GM18907 (cell line): ENCODE measurements around the gene MEN1.
"Not testable (repeated sequence)": the region's sequence is repeated elsewhere in the genome, so short reads cannot be mapped to it uniquely, and the experiment has no call there.

Experiments used
- ATAC-seq: cut with Tn5 transposase; IDR thresholded peaks from one replicate; pipeline ENCODE4 v1.9.1; 2021; ENCODE audit warnings: mild to moderate bottlenecking, moderate library complexity; ENCODE audit not compliant: unreplicated experiment

Gene MEN1

DNA sequence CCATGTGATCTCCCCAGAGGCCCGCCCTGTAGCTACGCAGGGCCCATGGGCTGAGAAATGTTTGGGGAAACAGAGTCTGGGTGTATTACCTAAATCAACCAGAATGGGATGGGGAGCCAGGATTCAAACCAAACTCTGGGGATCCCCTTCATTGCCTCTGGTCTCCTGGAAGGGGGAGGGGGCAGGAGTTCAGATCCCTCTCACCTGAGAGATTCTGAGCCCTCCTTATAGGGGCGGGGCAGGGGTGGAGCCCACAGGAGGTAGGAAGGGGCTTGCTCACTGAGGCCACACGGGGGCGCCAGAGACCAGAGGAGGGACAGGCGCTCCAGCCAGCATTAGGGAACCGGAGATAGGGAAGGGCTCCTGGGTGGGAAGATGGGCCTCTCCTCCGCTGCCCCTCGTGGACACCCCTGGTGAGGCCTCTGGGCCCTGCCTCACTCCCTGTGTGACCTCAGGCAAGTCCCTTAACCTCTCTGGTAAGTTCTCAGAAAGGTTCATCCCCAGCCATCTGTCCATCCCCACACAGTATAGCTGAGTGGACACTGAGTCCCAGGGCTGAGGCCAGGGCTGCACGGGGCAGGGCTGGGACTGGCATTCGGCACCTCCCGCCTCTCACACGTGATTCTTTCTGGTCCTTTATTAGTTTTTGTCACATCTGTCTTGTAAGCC is 36.8 kb upstream of the MEN1 start:
- no peak for ATAC-seq

DNA sequence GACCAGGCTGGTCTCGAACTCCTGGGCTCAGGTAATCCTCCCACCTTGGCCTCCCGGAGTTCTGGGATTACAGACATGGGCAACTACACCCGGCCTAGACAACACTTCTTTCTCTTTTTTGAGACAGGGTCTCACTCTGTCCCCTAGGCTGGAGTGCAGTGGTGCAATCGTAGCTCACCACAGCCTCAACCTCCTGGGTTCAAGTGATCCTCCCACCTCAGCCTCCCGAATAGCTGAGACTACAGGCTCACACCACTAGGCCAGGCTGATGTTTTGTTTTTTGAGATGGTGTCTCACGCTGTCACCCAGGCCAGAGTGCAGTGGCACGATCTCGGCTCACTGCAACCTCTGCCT is 35.4 kb upstream of the MEN1 start:
- ATAC-seq, result not testable (repeated sequence)

DNA sequence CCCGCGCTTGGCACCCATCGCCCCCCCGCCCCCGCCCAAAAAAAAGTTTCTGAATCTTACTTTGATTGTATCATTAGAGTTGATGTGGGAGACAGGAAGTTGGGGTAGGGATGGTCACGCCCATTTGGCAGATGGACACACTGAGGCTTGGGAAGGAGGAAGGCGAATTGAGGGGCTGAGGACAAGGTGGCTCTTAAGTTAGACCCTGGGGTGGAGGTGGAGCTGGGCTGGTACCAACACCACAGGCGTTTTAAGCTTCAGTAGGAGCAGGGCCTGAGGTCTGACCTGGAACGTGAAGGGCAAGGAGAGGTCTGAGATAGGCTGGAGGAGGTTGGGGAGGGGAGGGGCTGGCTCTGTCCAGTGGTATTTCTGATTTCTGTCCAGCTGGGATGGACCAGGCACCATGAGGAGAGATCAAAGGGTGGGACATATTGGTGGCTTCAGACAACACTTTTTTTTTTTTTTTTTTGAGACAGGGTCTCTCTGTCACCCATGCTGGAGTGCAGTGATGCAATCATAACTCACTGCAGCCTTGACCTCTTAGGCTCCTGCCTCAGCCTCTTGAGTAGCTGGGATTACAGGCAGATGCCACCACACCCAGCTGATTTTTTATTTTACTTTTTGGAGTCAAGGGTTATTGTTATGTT is 34.9 kb upstream of the MEN1 start:
- no peak for ATAC-seq

DNA sequence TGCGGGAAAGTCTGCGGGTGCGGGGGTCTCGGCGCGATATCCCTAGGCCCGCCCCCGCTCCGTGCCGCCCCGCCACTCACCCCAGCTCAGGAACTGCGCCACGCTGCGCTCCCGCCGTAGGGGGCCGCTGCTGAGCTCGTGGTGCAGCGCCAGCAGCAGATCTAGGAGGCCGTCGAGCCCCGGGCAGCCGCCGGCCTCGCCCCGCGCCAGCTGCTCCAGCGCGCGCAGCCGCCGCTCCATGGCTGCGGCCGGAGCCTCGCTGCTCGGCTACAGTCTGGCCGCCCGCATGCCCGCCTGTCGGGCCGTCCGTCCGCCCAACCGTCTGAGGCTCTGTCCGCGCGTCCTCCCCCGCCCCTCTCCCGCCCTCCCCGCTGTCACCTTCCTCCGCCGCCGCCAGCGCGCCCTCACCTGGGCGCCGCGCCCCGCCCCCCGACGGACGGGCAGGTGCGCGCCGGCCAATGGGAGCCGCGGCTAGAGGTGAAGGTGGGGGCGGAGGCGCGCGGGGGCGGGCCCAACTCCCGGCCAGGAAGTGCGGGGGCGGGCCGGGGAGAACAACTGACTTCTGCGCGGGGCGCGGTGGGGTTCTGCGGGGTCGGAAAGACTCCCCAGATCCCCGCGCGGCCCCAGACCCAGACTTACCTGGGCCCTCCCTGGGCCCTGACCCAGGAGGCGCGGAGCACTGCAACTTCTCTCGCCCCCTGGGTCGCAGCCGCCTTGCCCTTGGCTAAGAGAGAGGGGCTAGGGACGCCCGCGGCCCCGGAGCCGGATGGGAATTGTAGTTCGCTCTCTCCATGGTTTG is 34.2 kb upstream of the MEN1 start, which contains the start of gene CDC42BPG:
TSS of gene CDC42BPG (minus strand) at position 324 of the 799 bp plus-strand sequence. CDS start at position 240, 84 bp downstream.
- no peak for ATAC-seq

DNA sequence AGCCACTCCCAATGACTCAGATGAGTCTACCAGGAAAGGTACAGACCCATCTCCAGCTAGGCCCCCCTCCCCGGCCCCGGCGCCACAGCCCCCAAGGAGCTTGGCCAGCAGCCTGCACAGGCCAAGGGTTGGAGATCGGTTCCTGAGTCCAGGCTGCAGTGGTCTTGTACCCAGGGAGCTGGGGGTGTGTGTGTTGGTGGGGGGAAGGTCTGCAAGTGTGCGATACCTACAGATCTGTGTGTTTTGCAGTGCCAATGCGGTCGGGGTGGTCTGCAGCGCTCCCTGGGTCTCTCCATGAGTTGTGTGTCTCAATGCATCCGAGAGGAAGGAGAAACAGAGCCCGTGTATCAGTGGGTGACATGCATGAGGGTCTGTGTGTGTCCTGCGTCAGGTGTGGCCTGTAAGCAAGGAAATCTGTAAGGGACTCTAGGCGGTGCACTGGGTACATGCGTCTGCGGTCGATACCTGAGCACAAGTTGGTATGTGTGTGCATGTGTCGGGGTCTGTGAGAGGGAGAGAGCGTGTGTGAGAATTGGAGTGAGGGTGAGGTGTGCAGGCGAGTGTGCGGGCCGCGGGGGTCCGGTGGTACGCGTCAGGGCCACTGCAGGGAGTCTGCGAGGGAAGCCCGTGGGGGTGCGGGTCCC is 33.5 kb upstream of the MEN1 start:
- no peak for ATAC-seq

DNA sequence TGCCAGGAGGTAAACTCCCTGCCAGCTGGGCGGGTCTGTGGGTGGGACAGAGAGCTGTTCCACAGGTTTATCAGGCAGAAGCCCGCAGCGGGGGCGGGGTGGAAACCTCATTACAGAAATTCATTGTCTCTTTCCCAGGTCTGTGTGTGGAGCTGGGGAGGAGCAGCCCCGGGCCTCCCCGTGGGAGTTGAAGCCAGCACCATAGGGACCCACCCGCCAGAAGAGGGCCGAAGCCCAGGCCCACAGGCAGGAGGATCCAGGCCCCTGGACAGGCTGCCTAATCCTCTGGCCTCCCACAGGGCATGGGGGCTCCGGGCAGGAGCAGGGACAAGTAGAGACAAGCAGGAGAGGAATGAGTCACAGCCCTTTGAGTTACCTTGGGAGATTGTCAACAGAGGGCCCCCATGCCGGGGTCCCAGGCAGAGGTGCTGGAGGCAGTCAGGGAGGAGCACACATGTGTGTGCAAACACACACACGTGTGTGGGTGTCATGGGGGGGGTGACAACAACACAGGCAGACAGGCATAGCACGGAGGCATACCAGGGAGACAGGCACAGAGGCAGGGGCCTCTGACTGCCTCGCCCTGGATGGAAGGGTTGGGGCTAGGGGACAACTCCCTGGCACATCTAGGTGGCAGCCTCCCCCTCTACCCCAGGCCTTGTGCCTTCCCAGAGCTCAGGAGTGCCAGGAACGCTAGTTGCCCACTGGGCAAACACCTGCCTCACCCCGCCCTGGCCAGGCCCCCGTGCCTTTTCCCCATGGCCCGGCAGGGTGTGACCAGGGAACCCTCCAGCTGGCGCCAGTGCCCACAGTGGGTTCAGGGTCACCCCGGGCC is 32.7 kb upstream of the MEN1 start:
- ATAC-seq, result no peak

DNA sequence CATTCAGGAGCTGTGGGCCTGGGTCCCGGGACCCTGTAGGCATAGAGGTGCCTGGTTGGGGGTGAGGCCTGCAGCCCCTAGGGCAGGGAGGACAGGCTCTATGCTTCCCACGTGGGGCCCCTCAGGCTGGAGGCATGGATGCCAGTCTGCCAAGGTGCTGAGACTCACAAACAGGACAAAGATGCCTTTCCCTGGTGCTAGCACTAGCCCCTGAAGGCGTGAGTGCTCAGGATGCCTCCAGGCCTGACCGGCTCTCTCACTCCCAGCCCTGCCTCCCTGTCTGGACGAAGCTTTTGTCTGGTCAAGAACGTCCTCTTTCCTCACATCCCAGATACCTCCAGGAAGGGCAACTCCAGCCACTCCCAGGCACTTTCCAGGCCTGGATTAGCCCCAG is 32.0 kb upstream of the MEN1 start:
- ATAC-seq, result no peak

DNA sequence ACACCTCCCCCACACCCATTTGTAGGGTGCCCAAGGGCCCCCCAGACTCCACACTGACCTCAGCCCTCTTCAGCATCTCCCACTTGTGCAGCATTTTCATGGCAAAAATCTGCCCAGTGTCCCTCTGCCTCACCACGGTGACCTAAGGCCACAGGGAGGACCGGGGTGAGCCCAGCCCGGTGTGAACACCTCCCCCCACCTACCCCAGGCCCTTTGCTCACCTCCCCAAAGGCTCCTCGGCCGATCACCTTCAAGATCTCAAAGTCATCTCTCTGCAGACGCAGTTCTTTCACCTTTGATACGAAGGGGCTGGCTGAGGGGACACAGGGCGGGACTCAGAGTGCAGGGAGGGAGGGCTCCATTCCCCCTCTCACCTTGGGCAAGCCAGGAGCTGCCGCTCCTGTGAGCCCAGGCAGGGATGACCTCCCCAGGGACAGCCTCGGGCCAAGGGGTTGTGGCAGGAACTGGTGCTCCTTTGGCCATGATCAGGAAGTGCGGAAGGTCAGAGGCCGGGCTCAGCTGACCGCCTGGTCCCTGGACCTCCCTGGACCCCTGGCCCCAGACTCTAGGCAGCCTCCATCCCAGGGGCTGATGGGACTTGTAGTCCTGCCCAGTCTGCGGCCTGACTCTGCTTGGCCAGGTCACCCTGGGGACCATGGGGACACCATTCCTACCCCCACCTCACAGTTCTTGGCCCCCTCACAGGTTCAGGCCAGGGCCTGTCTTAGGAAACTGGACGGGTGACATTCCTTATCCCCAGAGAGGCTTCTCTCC is 31.4 kb upstream of the MEN1 start:
- no peak for ATAC-seq

DNA sequence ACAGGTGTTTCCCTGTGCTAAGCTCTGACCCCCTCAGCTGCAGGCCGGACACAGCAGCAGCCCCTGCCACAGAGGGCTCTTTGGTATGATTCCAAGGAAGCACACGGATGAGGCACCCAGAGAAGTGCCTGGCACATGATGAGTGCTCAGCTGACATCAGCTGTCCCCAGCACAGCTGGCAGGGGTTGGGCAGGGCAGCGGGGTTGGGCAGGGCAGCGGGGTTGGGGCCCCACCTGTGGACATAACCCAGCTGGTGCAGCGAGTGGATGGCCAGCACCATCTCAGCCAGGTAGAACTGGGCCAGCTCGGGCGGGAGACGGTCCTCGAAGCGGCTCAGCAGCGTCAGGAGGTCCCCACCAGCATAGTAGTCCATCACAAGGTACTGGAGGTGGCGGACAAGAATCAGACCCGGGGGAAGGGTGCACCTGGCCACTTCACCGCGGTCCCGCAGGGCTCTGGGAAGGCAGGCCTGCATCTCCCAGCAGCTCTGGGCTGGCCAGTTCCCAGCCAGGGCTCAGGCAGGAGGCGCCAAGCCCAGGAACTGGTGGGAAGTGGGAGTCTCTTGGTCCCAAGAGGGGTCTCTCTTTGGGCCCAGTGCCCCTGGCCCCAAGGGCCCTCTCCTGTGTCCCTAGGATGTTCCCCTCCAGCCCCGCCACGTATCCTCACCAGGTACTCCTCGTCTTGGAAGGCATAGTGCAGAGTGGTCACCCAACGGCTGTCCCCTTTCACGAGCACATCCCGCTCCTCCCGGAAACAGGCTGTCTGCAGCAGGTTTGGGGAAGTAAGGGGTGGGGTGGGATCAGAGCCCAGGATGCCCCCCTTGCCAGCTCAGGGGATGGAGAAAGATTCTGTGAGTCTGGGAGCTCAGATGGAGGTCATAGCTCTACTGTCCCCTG is 29.8 kb upstream of the MEN1 start:
- no peak for ATAC-seq

DNA sequence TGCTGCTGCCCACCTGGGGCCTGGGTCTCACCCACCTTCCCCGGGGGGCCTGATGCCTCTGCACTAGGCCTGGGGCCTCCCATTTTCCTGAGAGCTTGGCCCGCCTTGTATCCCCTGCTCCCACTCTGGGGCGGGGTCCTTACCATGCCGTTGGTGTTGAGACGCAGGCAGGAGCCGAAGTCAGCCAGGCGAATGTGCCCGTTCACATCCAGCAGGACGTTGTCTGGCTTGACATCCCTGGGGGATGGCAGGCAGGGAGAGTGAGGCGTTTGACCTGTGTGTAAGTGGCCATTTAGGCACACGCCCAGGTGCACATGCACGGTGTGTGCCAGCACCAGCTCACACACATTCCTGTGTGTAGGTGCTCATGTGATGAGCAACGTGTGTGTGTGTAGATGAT is 29.0 kb upstream of the MEN1 start:
- no peak for ATAC-seq

DNA sequence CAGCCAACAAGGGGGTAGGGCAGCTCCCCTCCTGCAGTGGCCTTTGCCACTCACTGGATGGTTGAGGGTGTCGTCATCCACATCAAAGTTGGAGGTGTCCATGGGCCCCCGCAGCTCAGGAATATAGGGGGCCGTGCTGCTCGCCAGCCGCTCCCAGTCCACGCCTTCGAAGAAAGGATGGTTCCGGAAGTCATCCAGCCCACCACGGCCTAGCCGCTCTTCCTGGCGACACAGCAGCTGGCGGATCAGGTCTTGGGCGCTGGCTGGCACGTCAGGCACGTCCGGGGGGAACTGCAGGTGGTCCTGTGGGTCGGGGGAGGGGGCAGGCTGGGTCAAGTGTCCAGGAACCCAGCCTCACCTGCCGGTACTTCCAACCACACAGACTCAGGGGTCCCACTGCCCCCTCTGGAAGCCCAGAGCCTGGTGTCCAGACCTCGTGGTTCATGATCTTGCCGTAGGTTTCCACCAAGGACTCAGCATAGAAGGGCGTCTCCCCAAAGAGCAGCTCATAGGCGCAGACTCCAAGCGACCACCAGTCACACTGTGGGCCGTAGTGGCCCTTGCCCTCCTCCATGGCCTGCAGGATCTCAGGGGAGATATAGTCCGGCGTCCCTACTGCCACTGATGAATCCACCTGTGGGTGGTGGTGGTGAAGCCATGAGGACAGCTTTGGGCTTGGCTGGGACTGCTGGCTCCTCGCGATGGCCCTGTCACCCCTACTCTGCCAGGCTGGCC is 28.4 kb upstream of the MEN1 start:
- ATAC-seq, result no peak

DNA sequence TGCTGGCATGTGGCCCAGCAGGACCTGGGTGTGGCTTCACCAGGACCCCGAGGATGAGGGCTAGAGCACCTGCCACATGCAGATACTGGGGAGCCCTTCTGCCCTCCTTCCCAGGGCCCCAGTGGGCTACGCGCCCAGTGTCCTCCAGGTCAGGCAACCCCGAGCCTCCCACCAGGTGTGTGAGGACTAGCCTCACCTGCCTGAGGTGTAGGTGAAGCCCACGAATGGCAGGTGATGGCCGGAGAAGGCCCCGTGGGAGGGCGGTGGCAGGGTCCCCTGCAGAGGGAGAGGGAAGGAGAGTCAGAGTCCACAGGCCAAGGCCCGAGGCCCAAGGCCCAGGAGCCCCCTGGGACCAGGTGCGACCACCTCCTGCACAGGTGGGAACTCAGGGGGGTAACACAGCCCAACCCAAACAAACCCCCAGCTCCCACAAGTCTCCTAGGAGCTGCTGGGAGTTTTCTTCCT is 27.6 kb upstream of the MEN1 start:
- ATAC-seq, result no peak

DNA sequence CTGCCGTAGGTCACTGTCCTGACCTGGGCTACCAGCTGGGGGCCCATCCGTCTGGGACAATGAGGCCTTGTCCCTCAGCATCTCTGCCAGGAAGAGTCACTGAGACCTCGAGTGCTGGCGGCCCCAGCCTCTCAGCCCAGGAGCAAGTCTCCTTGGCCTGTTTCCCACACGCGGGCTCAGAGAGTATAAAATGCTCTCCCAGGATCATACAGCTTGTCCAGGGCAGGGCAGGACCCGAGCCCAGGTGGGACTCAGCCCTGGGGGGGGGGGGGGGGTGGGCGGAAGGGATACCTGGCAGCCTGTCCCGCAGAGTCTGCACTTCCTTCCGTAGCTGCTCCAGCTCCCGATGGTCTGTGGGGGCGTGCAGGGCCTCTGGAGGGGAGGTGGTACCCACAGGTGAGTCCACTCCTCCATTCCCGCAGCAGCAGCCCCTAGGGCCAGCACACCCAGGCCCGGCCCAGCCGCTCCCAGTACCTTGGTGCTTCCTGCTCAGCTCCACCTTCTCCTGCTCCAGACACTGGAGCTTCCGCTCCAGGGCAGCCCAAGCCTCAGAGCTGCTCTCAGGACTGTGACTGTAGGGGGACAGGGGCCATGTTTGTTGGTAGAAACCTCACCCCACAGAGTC is 26.2 kb upstream of the MEN1 start:
- ATAC-seq, result no peak

DNA sequence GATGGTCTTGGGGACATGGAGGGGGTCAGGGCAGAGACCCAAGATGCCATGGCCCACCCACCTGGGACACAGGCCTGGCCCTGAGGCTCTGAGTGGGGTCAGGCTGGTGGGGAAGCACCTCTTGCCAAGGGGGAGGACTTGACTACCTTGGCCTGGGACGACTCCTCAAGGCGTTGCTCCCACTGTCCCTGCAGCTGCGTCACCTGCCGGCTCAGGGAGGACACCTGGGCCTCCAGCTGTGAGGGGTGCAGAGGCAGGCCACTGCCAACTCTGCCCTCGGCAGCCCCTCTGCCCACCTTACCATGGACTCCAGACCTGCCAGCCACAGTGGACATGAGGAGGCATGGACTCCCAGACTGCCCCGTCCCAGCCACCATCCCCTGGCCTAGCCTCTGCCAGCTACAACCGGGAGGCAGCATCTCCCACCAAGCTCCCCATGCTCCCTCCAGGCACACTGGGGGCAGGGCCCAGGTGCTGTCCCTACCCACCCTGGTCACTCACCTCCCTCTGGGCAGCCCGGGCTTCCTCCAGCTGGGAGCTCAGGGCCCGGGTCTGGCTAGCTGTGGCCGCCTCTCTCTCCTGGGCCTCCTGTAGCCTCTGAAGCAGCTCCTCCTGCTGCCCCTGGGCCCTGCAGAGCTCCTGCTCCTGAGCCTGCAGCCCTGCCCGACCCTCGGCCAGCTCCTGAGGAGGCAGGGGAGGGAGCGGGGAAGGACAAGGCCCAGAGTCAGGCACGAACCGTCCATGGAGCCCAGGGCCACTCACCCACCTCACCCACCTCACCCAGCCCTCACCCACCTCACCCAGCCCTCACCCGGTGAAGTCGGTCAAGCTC is 25.5 kb upstream of the MEN1 start:
- no peak for ATAC-seq

DNA sequence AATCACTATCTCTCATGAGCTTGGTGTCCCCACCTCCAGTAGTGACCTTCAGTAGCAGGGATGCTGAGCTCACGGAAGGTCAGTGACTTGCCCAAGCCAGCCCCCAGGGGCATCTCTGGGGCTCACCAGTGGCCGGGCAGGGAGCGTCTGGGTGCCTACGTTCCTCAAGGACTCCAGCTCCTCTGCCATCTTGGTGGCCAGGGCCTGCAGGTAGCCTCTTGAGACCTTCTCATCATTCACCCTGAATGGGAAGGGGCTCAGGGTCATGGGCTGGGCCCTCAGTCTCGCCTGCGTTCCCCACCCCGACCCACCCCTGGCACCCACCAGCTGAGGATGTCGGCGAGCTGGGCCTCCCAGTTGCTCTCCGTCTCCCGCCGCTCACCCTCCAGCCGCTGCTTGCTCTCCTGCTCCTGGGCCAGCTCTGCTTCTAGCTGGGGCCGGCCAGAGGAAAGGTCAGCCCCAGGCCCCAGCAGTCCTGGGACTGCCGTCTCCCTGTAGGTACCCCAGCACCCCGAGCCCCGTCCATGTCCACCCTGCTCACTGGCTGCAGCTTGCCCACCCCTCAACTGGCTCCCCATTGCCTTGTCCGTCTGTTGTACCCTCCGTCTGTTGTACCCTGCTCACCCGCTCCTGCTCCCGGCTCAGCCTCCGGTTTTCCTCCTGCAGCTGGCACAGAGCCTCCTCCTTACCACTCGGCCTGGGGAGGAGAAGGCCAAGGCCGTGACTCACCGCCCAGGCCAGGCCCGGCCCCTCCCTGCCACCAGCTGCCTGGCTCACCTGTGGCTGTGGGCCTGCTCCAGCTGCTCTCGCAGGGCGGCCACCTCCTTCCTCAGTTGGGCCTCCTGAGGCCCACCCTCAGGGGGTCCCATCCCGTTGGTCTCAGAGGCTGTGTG is 24.6 kb upstream of the MEN1 start:
- no peak for ATAC-seq
